HepG2 (cell line): ENCODE data around the gene ARX. TPM values are rescaled to one million over a fixed set of nuclear protein-coding genes. Genes with fewer than 3 reads are reported as not detected.

Source experiments
- ATAC-seq: fragments of 200-7000 bp; cut with Tn5 transposase; 3 replicates; pipeline ENCODE4 v1.9.1; 2020; ENCODE audit warnings: mild to moderate bottlenecking, moderate library complexity
- BruUV-seq: library from RNA; stranded (reverse); fragments of 400-500 nt; replicated peaks from 2 replicates; lab custom pipeline; 2021; lab: Mats Ljungman, UMichigan
- CTCF ChIA-PET: fragments of 300-600 bp; formaldehyde crosslinking; extraction: SDS; loops from one replicate; lab custom pipeline; 2021; ENCODE audit warnings: low total read pairs, inconsistent platforms, low intra/inter-chr PET ratio; lab: Yijun Ruan, JAX
- POLR2A ChIA-PET: fragments of 350-600 bp; sonication (Branson Sonifier 250); formaldehyde crosslinking; loops from one replicate; lab custom pipeline; 2020; ENCODE audit warnings: antibody characterized with exemption, inconsistent platforms; lab: Yijun Ruan, JAX
- DNase-seq: peaks from one replicate; pipeline ENCODE4 v3.0.0-alpha.2; 2015; ENCODE audit warnings: low spot score
- FAIRE-seq: peaks from 3 replicates; lab custom pipeline; 2011; peaks lifted over from hg19 to GRCh38; lab: Jason Lieb, UNC
- H2AFZ ChIP-seq: one replicate; pipeline ENCODE4 v1.6.1; 2011; ENCODE audit warnings: low read length, inconsistent platforms
- H3K27ac ChIP-seq: fragments of 300-600 bp; 3 replicates; pipeline ENCODE4 v1.8.0; 2011; ENCODE audit warnings: mixed run types, mild to moderate bottlenecking, mixed read lengths, low read length, inconsistent platforms; ENCODE audit not compliant: insufficient read depth; ENCODE audit errors: extremely low read length
- H3K27me3 ChIP-seq, 2 experiments: fragments of 200-600 bp in 1 of 2; 2 replicates in 1 of 2; 3 replicates in 1 of 2; pipeline versions ENCODE4 v1.6.0 to v1.8.0; 2011; ENCODE audit warnings: low read length in 2 of 2, mild to moderate bottlenecking in 2 of 2, moderate library complexity in 2 of 2, inconsistent platforms in 1 of 2; ENCODE audit not compliant: insufficient read depth in 2 of 2, control insufficient read depth in 1 of 2
- H3K36me3 ChIP-seq, 2 experiments: fragments of 200-600 bp in 1 of 2; replicated peaks in 1 of 2; 2 replicates in 1 of 2; 3 replicates in 1 of 2; pipeline versions ENCODE4 v1.5.1 to v1.8.0; 2011; ENCODE audit warnings: low read length in 2 of 2, inconsistent platforms in 1 of 2; ENCODE audit not compliant: insufficient read depth in 2 of 2, control insufficient read depth in 1 of 2
- H3K4me1 ChIP-seq: 2 replicates; pipeline ENCODE4 v1.5.1; 2012; ENCODE audit warnings: low read length, inconsistent platforms; ENCODE audit not compliant: insufficient read depth
- H3K4me2 ChIP-seq: 2 replicates; pipeline ENCODE4 v1.6.0; 2011; ENCODE audit warnings: low read depth, low read length, inconsistent platforms
- H3K4me3 ChIP-seq, 3 experiments: fragments of 200-600 bp in 1 of 3; sonication (generic), shearing (Covaris generic) in 1 of 3; replicated peaks in 1 of 3; 2 replicates each; pipeline ENCODE4 v1.5.1; 2011 to 2016; ENCODE audit warnings: low read length in 3 of 3, inconsistent platforms in 2 of 3, low read depth in 2 of 3, mild to moderate bottlenecking in 2 of 3, control low read depth in 1 of 3, mixed read lengths in 1 of 3; ENCODE audit not compliant: insufficient read depth in 1 of 3
- H3K79me2 ChIP-seq: one replicate; pipeline ENCODE4 v1.6.1; 2011; ENCODE audit warnings: low read length, inconsistent platforms; ENCODE audit not compliant: insufficient read depth
- H3K9ac ChIP-seq: 2 replicates; pipeline ENCODE4 v1.6.0; 2011; ENCODE audit warnings: mild to moderate bottlenecking, low read depth, low read length, inconsistent platforms; ENCODE audit not compliant: insufficient read depth
- H3K9me3 ChIP-seq: 2 replicates; pipeline ENCODE4 v1.5.1; 2012; ENCODE audit warnings: mild to moderate bottlenecking, low read length
- H4K20me1 ChIP-seq: 2 replicates; pipeline ENCODE4 v1.6.0; 2011; ENCODE audit warnings: inconsistent platforms, mild to moderate bottlenecking, low read length, moderate library complexity; ENCODE audit not compliant: insufficient read depth
- ATF7 ChIP-seq, 2 experiments: fragments of 450-650 bp in 1 of 2; sonication (generic) in 1 of 2; formaldehyde crosslinking in 1 of 2; IDR thresholded peaks; 2 replicates each; pipeline versions ENCODE4 v1.4.0 to v1.6.1; 2016 to 2020; ENCODE audit warnings: antibody characterized with exemption in 1 of 2, mild to moderate bottlenecking in 1 of 2, missing genetic modification reagents in 1 of 2
- CHCHD3 ChIP-seq: sonication (generic); formaldehyde crosslinking; IDR thresholded peaks from 2 replicates; pipeline ENCODE4 v1.8.0; 2022; ENCODE audit warnings: mild to moderate bottlenecking, missing genetic modification reagents, moderate library complexity
- HMGXB4 ChIP-seq, 2 experiments: sonication (generic) in 1 of 2; formaldehyde crosslinking in 1 of 2; IDR thresholded peaks; 2 replicates each; pipeline versions ENCODE4 v1.4.0 to v1.6.1; 2018 to 2020; ENCODE audit warnings: missing genetic modification reagents in 2 of 2, borderline replicate concordance in 1 of 2, low read depth in 1 of 2, mild to moderate bottlenecking in 1 of 2, missing biosample characterization in 1 of 2
- NFYB ChIP-seq: sonication (generic); formaldehyde crosslinking; IDR thresholded peaks from 2 replicates; pipeline ENCODE4 v1.4.0; 2020; ENCODE audit warnings: missing genetic modification reagents
- THAP7 ChIP-seq: sonication (generic); formaldehyde crosslinking; IDR thresholded peaks from 2 replicates; pipeline ENCODE4 v1.8.1; 2023; ENCODE audit warnings: mild to moderate bottlenecking, missing genetic modification reagents
- ZBTB42 ChIP-seq: sonication (generic); formaldehyde crosslinking; IDR thresholded peaks from 2 replicates; pipeline ENCODE4 v1.5.0; 2020; ENCODE audit warnings: mild to moderate bottlenecking, missing genetic modification reagents
- ZNF124 ChIP-seq: sonication (generic); formaldehyde crosslinking; IDR thresholded peaks from 2 replicates; pipeline ENCODE4 v1.4.0; 2020; ENCODE audit warnings: missing genetic modification reagents
- ZNF407 ChIP-seq: sonication (generic); formaldehyde crosslinking; IDR thresholded peaks from one replicate; pipeline ENCODE4 v1.5.1; 2020; ENCODE audit warnings: mild to moderate bottlenecking, missing genetic modification reagents; ENCODE audit errors: not compliant biosample characterization
- ZNF564 ChIP-seq: sonication (generic); formaldehyde crosslinking; IDR thresholded peaks from 2 replicates; pipeline ENCODE4 v1.8.1; 2023; ENCODE audit warnings: mild to moderate bottlenecking, missing genetic modification reagents
- ZNF576 ChIP-seq: sonication (generic); formaldehyde crosslinking; IDR thresholded peaks from 2 replicates; pipeline ENCODE4 v1.4.0; 2020; ENCODE audit warnings: mild to moderate bottlenecking, missing genetic modification reagents
- ZUFSP ChIP-seq: sonication (generic); formaldehyde crosslinking; IDR thresholded peaks from 2 replicates; pipeline ENCODE4 v1.9.0; 2021; ENCODE audit warnings: missing genetic modification reagents, mild to moderate bottlenecking, borderline replicate concordance
- WGBS: methylation state at CpG from one replicate; pipeline ENCODE4 v1.1.6; 2017; ENCODE audit warnings: low lambda C conversion rate; 5-methylcytosine and 5-hydroxymethylcytosine counted together
- in situ Hi-C: cut with HindIII; loops from 2 replicates; pipeline ENCODE4 v1.10.0; 2017; ENCODE audit warnings: low pct_unique_long_range_greater_than_20kb; ENCODE audit not compliant: extremely low pct_ligation_motif_present
- intact Hi-C: fragments of 100-400 bp; cut with micrococcal nuclease; formaldehyde crosslinking; loops from one replicate; pipeline ENCODE4 v1.10.0; 2022; ENCODE audit not compliant: unreplicated experiment
- polyA plus RNA-seq, 8 experiments: library from polyadenylated mRNA; depleted of rRNA in 3 of 8; stranded (reverse) in 7 of 8; unstranded in 1 of 8; fragments of >200 nt; fragmentation: Illumina TruSeq in 4 of 8; extraction: Trizol in 4 of 8; gene quantifications; 2 replicates each; pipeline versions ENCODE4 v1.2.1 to v1.2.3, GENCODE V29; 2011 to 2016; ENCODE audit warnings: low read depth in 4 of 8, missing spikeins in 1 of 8, mixed read lengths in 1 of 8; ENCODE audit not compliant: insufficient read depth in 1 of 8
- total RNA-seq, 5 experiments: library from RNA; depleted of rRNA; stranded (reverse); fragments of >200 nt; fragmentation: Illumina TruSeq; extraction: Trizol; gene quantifications; 2 replicates each; pipeline ENCODE4 v1.2.3, GENCODE V29; 2016; ENCODE audit warnings: low read depth in 1 of 5

The ARX gene
- total and polyA plus RNA-seq, 2 of the 13 experiments (the other 11 are each of a cell fraction or from before 2014, with no cell fraction given), result not detected

- BruUV-seq, result no TSS peak
- H3K27ac ChIP-seq, result no peak overlapping the region
- no peaks in the 10 kb centered on the region for H3K4me1 ChIP-seq
- CTCF ChIA-PET, result no interaction called here
- no peak overlapping the region for H3K4me2 ChIP-seq
- in situ Hi-C loops (no loop called here), intact Hi-C loops (no loop called here)
- no peaks in the 10 kb centered on the region for H3K27me3 ChIP-seq
- 6% methylated on average over 5 of the region's 5 CpGs for WGBS
- ATAC-seq (no peak), DNase-seq (no peak), FAIRE-seq (no peak)
- H3K36me3 ChIP-seq, result no peaks in the 10 kb centered on the region
- POLR2A ChIA-PET, result no interaction called here
- H3K79me2 ChIP-seq, result no peaks in the 10 kb centered on the region
- H3K9me3 ChIP-seq, result no peaks in the 10 kb centered on the region
- H4K20me1 ChIP-seq, result no peaks in the 10 kb centered on the region
- no peak overlapping the region for H3K4me3 ChIP-seq
- no peak overlapping the region for H3K9ac ChIP-seq
- no peak overlapping the region for H2AFZ ChIP-seq
- TF ChIP-seq THAP7, result no peak
- no peak for TF ChIP-seq ZNF564
- TF ChIP-seq ZNF576, result no peak
- no peak for TF ChIP-seq ZNF407 (CRISPR knock-in tag)
- no peak for TF ChIP-seq HMGXB4 (CRISPR knock-in tag; IDR thresholded peaks at IDR 0.05; ENCODE audit: borderline replicate concordance in 1 of 2, low read depth in 1 of 2)
- no peak for TF ChIP-seq CHCHD3 (CRISPR knock-in tag)
- no peak for TF ChIP-seq NFYB
- no peak for TF ChIP-seq ZUFSP (CRISPR knock-in tag)
- TF ChIP-seq ZNF124 (CRISPR knock-in tag), result no peak
- TF ChIP-seq ATF7 (IDR thresholded peaks at IDR 0.05), result no peak
- TF ChIP-seq ATF7 (CRISPR knock-in tag; IDR thresholded peaks at IDR 0.05), result no peak
- no peak for TF ChIP-seq ZBTB42 (CRISPR knock-in tag)
Observed at GRCh38 chrX:25059273-25059672, 43.5 kb upstream of the ARX start.
